ENCODE measurements around the gene NPLOC4. TPM values are rescaled to one million over a fixed set of nuclear protein-coding genes. Genes with fewer than 3 reads are reported as not detected.

NPLOC4 gene
- total and polyA plus RNA-seq, 9 of the 15 experiments (the other 6 are each of a cell fraction or from before 2014, with no cell fraction given) = 1.5 to 116 (median 64.5) TPM

DNA sequence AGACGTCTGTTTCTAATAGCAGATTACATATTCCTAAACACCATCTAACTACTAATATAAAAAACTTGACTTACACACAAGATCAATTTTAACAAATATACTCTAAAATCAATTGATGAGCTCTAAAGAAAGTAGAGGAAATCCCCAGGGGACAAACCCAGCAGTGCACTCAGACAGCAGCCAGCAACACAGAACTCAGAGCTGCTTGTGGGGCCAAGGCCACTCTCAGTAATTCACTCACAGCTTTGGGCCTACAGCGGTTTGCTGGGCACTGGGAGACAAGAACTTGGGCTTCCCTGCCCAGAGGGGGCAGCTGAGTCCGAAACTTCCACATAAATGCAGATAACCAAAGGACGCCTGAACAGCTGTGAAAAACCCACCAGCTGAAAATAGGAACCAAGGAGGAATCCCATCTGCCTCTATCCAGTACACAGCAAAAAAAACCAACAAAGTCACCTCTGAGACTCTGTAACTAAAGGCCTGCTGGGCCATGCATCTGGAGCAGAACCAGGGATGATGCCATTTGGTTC lies 21.4 kb downstream of the NPLOC4 start:
- in situ Hi-C loops (cut with MboI) (no loop called here), intact Hi-C loops (cut with micrococcal nuclease) (no loop called here)
- 90% methylated on average over 4 of the region's 4 CpGs for WGBS (ENCODE audit: insufficient coverage, low coverage, missing lambda C conversion rate)
- Histone ChIP-seq H4K20me1 (replicated peaks; ENCODE audit: control insufficient read depth, insufficient read depth, low read length) (peaks cover 7% of the 10 kb centered on the region; the same call in 1 of the 2 replicates), H3K4me1 (replicated peaks in 1 of 2; ENCODE audit: control insufficient read depth in 2 of 2, insufficient read depth in 2 of 2, low read length in 2 of 2) (no peaks in the 10 kb centered on the region), H3K9ac (ENCODE audit: insufficient read depth in 1 of 2, low read depth in 2 of 2, low read length in 2 of 2) (no peak overlapping the region), H3K79me2 (ENCODE audit: control insufficient read depth, insufficient read depth, low read length) (peaks cover 52% of the 10 kb centered on the region), H3K9me1 (ENCODE audit: control insufficient read depth, insufficient read depth, low read length) (no peaks in the 10 kb centered on the region), H2AFZ (ENCODE audit: low read depth, low read length) (no peak overlapping the region), H3K9me3 (replicated peaks; ENCODE audit: control insufficient read depth, insufficient read depth, low read depth, low read length) (no peaks in the 10 kb centered on the region), H3K4me2 (ENCODE audit: insufficient read depth, low read length) (no peak overlapping the region), H3K27me3 (ENCODE audit: control insufficient read depth in 2 of 2, insufficient read depth in 2 of 2, low read length in 2 of 2) (no peaks in the 10 kb centered on the region), H3K4me3 (no peak overlapping the region), H3K27ac (ENCODE audit: extremely low read depth, low read depth, low read length) (no peak overlapping the region), H3K36me3 (ENCODE audit: control insufficient read depth, insufficient read depth, low read length) (peaks cover 67% of the 10 kb centered on the region)
- FAIRE-seq = no peak
- DNase-seq (ENCODE audit: extremely low read depth in 1 of 4, low spot score in 3 of 4) = no peak
- POLR2A ChIA-PET = interaction anchor here (0.6 to 2.6 kb wide), 3 partner anchors 11 to 404 kb away, joined by 3 to 10 read pairs (median 3); no protein-coding TSS in a partner anchor
- no peak for ATAC-seq
- TF ChIP-seq ZNF274 (IDR thresholded peaks at IDR 0.05; ENCODE audit: borderline replicate concordance, low read depth, low read length) (no peak), NFYB (IDR thresholded peaks at IDR 0.05; ENCODE audit: extremely low read depth, insufficient read length) (no peak), CBX8 (IDR thresholded peaks at IDR 0.05; ENCODE audit: borderline replicate concordance, extremely low read depth, low read depth, low read length, poor library complexity, severe bottlenecking) (no peak), CBFA2T2 (conservative IDR thresholded peaks at IDR 0.05) (no peak), ELF1 (tag; IDR thresholded peaks at IDR 0.05) (no peak), KDM2B (CRISPR knock-in tag; IDR thresholded peaks at IDR 0.05) (no peak), KLF13 (tag; IDR thresholded peaks at IDR 0.05; ENCODE audit: borderline replicate concordance, low read depth) (no peak), NCOR1 (IDR thresholded peaks at IDR 0.05) (no peak), MEF2A (IDR thresholded peaks at IDR 0.05; ENCODE audit: control insufficient read depth, low read depth, low read length) (no peak), ZNF77 (CRISPR knock-in tag; IDR thresholded peaks at IDR 0.05) (no peak), NR3C1 (CRISPR knock-in tag; IDR thresholded peaks at IDR 0.05) (no peak)
- TF ChIP-seq, protein P1, sequence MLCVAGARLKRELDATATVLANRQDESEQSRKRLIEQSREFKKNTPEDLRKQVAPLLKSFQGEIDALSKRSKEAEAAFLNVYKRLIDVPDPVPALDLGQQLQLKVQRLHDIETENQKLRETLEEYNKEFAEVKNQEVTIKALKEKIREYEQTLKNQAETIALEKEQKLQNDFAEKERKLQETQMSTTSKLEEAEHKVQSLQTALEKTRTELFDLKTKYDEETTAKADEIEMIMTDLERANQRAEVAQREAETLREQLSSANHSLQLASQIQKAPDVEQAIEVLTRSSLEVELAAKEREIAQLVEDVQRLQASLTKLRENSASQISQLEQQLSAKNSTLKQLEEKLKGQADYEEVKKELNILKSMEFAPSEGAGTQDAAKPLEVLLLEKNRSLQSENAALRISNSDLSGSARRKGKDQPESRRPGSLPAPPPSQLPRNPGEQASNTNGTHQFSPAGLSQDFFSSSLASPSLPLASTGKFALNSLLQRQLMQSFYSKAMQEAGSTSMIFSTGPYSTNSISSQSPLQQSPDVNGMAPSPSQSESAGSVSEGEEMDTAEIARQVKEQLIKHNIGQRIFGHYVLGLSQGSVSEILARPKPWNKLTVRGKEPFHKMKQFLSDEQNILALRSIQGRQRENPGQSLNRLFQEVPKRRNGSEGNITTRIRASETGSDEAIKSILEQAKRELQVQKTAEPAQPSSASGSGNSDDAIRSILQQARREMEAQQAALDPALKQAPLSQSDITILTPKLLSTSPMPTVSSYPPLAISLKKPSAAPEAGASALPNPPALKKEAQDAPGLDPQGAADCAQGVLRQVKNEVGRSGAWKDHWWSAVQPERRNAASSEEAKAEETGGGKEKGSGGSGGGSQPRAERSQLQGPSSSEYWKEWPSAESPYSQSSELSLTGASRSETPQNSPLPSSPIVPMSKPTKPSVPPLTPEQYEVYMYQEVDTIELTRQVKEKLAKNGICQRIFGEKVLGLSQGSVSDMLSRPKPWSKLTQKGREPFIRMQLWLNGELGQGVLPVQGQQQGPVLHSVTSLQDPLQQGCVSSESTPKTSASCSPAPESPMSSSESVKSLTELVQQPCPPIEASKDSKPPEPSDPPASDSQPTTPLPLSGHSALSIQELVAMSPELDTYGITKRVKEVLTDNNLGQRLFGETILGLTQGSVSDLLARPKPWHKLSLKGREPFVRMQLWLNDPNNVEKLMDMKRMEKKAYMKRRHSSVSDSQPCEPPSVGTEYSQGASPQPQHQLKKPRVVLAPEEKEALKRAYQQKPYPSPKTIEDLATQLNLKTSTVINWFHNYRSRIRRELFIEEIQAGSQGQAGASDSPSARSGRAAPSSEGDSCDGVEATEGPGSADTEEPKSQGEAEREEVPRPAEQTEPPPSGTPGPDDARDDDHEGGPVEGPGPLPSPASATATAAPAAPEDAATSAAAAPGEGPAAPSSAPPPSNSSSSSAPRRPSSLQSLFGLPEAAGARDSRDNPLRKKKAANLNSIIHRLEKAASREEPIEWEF (CRISPR knock-in tag; IDR thresholded peaks at IDR 0.05) = no peak
- CTCF ChIA-PET (ENCODE audit: low intra/inter-chr PET ratio) = no interaction called here
- BruUV-seq (replicated peaks) = no TSS peak

All from K562 (cell line).